ENCODE results near the gene ATP8A2. TPM values are rescaled to one million over a fixed set of nuclear protein-coding genes. Genes with fewer than 3 reads are reported as not detected.

ATP8A2 gene
- total and polyA plus RNA-seq, 9 of the 15 experiments (the other 6 are each of a cell fraction or from before 2014, with no cell fraction given), result under 0.01 to 0.33 (median 0.06) TPM; not detected in 4

DNA sequence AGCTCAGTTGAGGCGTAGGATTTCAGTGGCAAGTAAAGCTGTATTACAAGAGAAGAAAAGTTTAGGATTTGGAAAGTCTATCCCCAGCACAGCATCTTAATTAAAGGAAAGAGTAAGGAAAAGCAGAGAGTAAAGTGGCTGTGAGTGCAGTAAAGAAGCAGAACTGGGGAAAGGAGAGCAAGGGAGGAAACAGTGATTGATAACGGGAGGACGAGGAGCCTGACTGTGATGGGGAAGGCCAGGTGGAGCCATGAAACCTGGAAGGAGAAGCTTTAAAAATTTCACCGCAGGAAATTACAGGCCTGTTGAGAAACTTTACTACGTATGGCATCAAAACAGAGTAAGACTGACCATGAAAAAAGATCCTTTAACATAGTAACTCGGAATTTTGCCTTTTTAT lies 504.5 kb downstream of the ATP8A2 start:
- no peak for DNase-seq (ENCODE audit: extremely low read depth in 1 of 4, low spot score in 3 of 4)
- H3K27me3 ChIP-seq (ENCODE audit: control insufficient read depth in 2 of 2, insufficient read depth in 2 of 2, low read length in 2 of 2), result no peaks in the 10 kb centered on the region; a peak in 1 of 5 replicates
- no peak overlapping the region for H3K9ac ChIP-seq (ENCODE audit: insufficient read depth in 1 of 2, low read depth in 2 of 2, low read length in 2 of 2)
- H2AFZ ChIP-seq (ENCODE audit: low read depth, low read length), result no peak overlapping the region
- no peak for ATAC-seq
- no TSS peak for BruUV-seq (replicated peaks)
- WGBS (ENCODE audit: insufficient coverage, low coverage, missing lambda C conversion rate), result 0% methylated on average over 5 of the region's 6 CpGs
- H3K4me1 ChIP-seq (replicated peaks in 1 of 2; ENCODE audit: control insufficient read depth in 2 of 2, insufficient read depth in 2 of 2, low read length in 2 of 2), result no peaks in the 10 kb centered on the region
- no peak overlapping the region for H3K27ac ChIP-seq (ENCODE audit: extremely low read depth, low read depth, low read length)
- intact Hi-C loops (cut with micrococcal nuclease) (no loop called here), in situ Hi-C loops (cut with MboI) (no loop called here)
- POLR2A ChIA-PET, result no interaction called here
- H3K9me3 ChIP-seq (replicated peaks; ENCODE audit: control insufficient read depth, insufficient read depth, low read depth, low read length), result no peaks in the 10 kb centered on the region
- no peaks in the 10 kb centered on the region for H3K9me1 ChIP-seq (ENCODE audit: control insufficient read depth, insufficient read depth, low read length)
- CTCF ChIA-PET (ENCODE audit: low intra/inter-chr PET ratio), result no interaction called here
- no peak for FAIRE-seq
- H4K20me1 ChIP-seq (replicated peaks; ENCODE audit: control insufficient read depth, insufficient read depth, low read length), result no peaks in the 10 kb centered on the region
- TF ChIP-seq ZNF134 (CRISPR knock-in tag; conservative IDR thresholded peaks at IDR 0.05) (no peak), ZNF445 (CRISPR knock-in tag; IDR thresholded peaks at IDR 0.05; ENCODE audit: low read depth) (no peak), ZKSCAN3 (CRISPR knock-in tag; IDR thresholded peaks at IDR 0.05) (no peak), SPI1 (IDR thresholded peaks at IDR 0.05; ENCODE audit: borderline replicate concordance, low read depth, low read length) (no peak), KHSRP (IDR thresholded peaks at IDR 0.05) (no peak), HNRNPUL1 (IDR thresholded peaks at IDR 0.05; ENCODE audit: low read length) (no peak), MAFK (IDR thresholded peaks at IDR 0.05; ENCODE audit: low read length) (no peak), ZNF561 (CRISPR knock-in tag; conservative IDR thresholded peaks at IDR 0.05) (no peak), KLF1 (tag; IDR thresholded peaks at IDR 0.05) (no peak), RB1 (IDR thresholded peaks at IDR 0.05; ENCODE audit: low read depth) (no peak)
- TF ChIP-seq, protein P1, sequence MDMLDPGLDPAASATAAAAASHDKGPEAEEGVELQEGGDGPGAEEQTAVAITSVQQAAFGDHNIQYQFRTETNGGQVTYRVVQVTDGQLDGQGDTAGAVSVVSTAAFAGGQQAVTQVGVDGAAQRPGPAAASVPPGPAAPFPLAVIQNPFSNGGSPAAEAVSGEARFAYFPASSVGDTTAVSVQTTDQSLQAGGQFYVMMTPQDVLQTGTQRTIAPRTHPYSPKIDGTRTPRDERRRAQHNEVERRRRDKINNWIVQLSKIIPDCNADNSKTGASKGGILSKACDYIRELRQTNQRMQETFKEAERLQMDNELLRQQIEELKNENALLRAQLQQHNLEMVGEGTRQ (CRISPR knock-in tag; IDR thresholded peaks at IDR 0.05), result no peak
- TF ChIP-seq, protein P2, sequence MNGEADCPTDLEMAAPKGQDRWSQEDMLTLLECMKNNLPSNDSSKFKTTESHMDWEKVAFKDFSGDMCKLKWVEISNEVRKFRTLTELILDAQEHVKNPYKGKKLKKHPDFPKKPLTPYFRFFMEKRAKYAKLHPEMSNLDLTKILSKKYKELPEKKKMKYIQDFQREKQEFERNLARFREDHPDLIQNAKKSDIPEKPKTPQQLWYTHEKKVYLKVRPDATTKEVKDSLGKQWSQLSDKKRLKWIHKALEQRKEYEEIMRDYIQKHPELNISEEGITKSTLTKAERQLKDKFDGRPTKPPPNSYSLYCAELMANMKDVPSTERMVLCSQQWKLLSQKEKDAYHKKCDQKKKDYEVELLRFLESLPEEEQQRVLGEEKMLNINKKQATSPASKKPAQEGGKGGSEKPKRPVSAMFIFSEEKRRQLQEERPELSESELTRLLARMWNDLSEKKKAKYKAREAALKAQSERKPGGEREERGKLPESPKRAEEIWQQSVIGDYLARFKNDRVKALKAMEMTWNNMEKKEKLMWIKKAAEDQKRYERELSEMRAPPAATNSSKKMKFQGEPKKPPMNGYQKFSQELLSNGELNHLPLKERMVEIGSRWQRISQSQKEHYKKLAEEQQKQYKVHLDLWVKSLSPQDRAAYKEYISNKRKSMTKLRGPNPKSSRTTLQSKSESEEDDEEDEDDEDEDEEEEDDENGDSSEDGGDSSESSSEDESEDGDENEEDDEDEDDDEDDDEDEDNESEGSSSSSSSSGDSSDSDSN (IDR thresholded peaks at IDR 0.05; ENCODE audit: borderline replicate concordance in 1 of 2, low read depth in 2 of 2, low read length in 2 of 2), result no peak
- H3K4me2 ChIP-seq (ENCODE audit: insufficient read depth, low read length), result no peak overlapping the region
- H3K79me2 ChIP-seq (ENCODE audit: control insufficient read depth, insufficient read depth, low read length), result no peaks in the 10 kb centered on the region
- H3K4me3 ChIP-seq, result no peak overlapping the region
- no peaks in the 10 kb centered on the region for H3K36me3 ChIP-seq (ENCODE audit: control insufficient read depth, insufficient read depth, low read length)

Data from K562 (cell line).